Left renal pelvis (tissue), 4 donors: ENCODE data around the gene MSANTD3. TPM values are rescaled to one million over a fixed set of nuclear protein-coding genes. Genes with fewer than 3 reads are reported as not detected.
"Not testable (repeated sequence)": the region's sequence is repeated elsewhere in the genome, so short reads cannot be mapped to it uniquely, and the experiment has no call there.

Experiments used
- DNase-seq, 4 donors: peaks; one replicate each; pipeline ENCODE4 v3.0.0-alpha.2; 2013; ENCODE audit warnings: low read depth in 4 of 4, low spot score in 3 of 4
- polyA plus RNA-seq, 4 donors: library from polyadenylated mRNA; unstranded; fragments of 120-200 nt; gene quantifications; one replicate each; pipeline ENCODE4 v1.2.1, GENCODE V29; 2013; ENCODE audit not compliant: insufficient read length in 4 of 4

MSANTD3 gene
- 10 to 100 TPM; 21.6 to 25.7 (median 23.4) TPM for polyA plus RNA-seq

DNA sequence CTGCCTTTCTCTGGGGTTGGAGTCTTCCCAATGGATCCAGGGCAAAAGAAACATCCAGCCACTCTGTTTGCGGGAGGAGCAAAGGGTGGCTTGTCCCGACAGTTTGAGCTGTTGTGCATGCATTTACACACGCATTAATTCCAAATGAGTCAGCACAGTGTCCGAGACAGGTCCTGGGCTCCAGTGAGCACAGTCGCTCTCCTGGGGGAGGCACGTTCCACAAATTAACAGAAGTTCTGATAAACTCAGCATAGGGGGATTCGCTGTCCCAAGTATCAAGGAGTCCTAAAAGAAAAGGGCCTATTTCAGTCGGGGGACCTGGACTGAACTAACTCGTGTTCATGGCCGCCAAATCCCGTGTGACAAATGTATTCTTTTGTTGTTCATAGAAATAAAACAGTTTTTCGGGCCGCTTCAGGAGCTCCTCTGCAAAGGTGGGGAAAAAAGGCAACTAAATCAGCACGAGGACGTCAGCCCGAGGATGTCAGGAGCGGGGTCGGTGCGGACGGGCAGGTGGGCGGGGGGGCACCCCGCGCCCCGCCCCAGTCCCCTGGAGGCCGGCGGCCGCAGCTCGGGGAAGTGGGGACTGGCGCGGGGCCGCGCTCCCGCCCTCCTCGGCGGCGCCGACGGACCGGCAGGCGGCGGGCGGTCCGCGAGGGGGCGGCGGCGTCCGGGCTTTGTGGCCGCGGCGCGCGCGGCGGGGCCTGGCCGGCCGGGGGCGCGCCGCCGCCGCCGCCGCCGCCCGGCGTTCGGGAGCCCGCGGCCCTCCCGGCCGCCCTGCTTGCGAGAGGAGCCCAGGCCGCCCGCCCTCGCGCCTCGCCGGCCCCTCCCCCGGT lies at the start of gene MSANTD3:
Gene MSANTD3, plus strand, starts transcription at position 614 of the 836 bp plus-strand sequence. CDS start 14,796 bp downstream, outside the sequence.
- peak; percentile 32 to 50 (median 46) for DNase-seq

DNA sequence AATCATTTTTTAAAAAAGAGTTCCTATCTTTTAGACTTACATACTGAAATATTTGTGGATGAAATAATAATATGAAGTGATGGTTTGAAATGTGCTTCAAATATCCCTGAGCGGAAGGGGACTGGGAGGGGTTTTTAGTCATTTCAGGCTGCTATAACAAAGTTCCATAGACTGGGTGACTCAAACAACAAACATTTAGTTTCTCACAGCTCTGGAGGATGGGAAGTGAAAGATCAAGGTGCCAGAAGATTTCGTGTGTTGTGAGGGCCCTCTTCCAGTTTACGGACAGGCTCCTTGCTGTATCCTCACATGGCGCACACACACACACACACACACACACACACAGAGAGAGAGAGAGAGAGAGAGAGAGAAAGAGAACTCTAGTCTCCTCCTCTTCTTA lies 47.1 kb upstream of the MSANTD3 start:
- no peak for DNase-seq

DNA sequence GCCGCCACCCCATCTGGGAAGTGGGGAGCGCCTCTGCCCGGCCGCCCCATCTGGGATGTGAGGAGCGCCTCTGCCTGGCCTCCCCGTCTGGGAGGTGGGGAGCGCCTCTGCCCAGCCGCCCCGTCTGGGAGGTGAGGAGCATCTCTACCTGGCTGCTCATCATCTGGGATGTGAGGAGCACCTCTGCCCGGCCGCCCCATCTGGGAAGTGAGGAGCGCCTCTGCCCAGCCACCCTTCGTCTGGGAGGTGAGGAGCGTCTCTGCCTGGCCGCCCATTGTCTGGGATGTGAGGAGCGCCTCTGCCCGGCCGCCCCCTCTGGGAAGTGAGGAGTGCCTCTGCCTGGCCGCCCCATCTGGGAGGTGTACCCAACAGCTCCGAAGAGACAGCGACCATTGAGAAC lies 34.0 kb upstream of the MSANTD3 start:
- DNase-seq, result not testable (repeated sequence)

GRCh38 chr9:100394032-100394695 lies 32.8 kb upstream of the MSANTD3 start:
- no peak for DNase-seq

DNA sequence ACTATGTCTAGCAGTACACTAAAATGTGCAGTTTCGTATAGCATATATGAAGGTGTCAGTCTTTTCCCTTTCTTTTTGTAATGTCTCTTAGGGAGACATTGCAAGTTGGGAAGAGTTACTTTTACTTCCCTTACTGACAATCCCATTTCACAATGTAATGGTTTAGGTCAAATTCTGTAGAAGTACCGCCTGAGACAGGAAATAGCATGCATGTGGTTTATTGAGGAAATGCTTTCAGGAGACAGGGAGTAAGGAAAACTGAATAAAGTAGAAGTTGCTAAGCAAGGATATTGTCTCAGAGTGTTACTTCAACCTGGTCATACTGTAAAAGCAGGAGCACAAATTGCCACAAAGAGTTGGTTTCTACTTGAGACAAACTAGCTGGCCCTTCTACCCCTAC lies 32.1 kb upstream of the MSANTD3 start:
- DNase-seq, result no peak

- DNase-seq, result no peak
Measured at GRCh38 chr9:100396769-100397168, 30.2 kb upstream of the MSANTD3 start.

DNA sequence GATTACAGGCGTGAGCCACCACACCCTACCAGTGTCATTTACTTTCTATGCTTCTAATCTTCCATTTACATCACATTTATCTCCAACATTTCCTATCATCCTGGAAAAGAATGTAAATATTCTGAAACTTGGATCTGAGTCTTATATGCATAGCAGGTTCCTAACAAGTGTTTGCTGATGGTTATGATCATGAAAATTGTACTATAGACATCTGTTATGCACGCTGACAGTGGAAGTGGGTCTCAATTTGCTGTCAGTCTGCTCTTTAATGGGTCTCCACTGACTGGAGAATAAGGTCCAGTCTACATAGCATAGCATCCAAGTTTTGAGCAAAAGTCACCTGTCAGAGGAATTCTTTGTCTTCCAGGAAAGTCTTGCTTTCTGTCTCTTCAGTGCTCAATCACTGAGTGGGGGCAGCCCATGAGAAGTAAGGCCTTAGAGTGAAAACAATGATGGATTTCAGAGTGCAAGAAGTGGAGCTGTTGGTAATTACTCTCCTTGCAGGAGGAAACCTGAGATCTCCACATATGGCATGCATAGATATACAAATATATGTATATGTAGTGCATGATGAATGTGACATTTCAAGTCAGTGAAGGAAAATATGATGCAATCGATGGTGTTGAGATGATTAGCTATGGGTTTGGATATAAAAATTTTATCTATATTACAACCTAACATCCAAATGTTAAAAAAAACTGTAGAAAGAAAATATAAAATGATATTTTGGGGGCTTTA lies 29.2 kb upstream of the MSANTD3 start:
- no peak for DNase-seq

DNA sequence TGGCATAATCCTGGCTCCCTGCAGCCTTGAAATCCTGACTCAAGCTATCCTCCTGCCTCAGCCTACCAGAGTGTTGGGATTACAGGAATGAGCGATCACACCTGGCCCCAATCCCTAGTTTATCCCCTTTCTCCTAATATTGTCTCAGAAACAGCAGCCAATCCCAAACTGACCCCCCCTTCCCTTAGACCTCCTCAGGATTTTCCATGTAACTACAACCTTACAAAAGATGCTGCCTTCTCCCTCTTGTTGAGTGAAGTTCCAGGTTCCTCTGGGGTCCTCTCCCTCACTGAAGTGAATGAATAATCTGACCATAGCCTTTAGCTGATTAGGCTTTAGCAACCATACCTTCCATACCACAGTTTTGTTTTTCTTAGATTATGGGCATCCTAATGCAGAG lies 25.9 kb upstream of the MSANTD3 start:
- DNase-seq, result no peak

GRCh38 chr9:100406962-100407361 lies 20.0 kb upstream of the MSANTD3 start:
- no peak for DNase-seq

GRCh38 chr9:100408546-100409175 lies 18.3 kb upstream of the MSANTD3 start:
- DNase-seq, result no peak

DNA sequence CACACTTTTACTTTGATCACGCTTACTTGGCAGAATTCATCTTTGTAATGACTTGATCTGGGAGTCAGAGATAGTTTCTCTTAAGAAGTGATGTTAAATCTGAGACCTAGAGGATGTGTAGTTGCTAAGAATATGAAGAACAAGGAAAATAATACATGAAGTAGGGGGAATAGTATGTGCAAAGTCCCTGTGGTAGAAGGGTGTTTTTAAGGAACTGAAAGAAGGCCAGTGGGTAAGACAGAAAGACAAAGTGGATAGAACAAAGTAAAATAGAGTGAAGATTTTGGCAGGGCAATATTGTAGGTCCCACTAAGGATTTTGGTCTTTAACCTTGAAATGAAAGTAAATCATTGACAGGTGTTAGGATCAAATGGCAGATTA lies 17.8 kb upstream of the MSANTD3 start:
- no peak for DNase-seq

GRCh38 chr9:100411472-100412283 lies 15.3 kb upstream of the MSANTD3 start:
- peak; percentile 78 to 83 (median 82) for DNase-seq

GRCh38 chr9:100413839-100414420 lies 13.0 kb upstream of the MSANTD3 start:
- DNase-seq, result no peak

GRCh38 chr9:100417815-100418214 lies 9.1 kb upstream of the MSANTD3 start:
- DNase-seq, result no peak

DNA sequence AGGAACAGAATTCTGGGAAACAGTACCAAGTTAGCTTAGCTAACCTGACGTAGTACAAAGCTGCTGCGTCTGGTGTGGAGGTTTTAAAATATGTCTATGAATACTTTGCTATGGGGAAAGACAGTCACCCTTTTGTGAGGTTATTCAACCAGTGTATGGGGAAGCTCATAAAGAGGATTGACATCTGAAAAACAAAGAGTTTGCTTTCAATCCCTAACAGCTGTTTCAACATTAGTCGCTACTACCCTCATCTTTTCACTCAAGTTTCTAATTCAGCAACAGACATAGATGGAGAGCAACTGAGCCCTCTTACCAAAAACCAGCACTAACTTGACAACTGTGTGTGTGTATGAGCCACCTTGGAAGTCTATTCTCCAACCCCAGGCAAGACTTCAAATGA lies 7.8 kb upstream of the MSANTD3 start:
- DNase-seq, result no peak

GRCh38 chr9:100421116-100421515 lies 5.8 kb upstream of the MSANTD3 start:
- DNase-seq, result not testable (repeated sequence)

DNA sequence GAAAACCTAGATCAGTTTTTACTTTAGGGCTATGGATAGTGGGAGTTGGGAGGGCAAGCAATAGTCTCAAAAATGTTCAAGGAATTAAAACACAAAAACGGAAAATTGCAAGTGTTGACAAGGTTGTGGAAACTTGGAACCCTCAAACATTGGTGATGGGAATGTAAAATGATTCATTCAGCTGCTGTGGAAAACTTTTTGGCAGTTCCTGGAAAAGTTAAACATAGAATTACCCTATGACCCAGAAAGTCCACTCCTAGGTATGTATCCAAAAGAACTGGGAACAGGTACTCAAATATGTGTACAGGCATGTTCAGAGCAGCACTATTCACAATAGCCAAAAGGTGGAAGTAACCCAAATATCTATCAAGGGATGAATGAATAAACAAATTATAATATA lies 1.2 kb upstream of the MSANTD3 start:
- DNase-seq, result no peak

- DNase-seq, result no peak
Measured at GRCh38 chr9:100426189-100426529, 784 bp upstream of the MSANTD3 start.

GRCh38 chr9:100427366-100428263 lies 672 bp downstream of the MSANTD3 start:
- DNase-seq, result peak in 1 of 4 donors; percentile 48
